Ureter (tissue), 1 donor: ENCODE data around the gene SPTBN5. TPM values are rescaled to one million over a fixed set of nuclear protein-coding genes. Genes with fewer than 3 reads are reported as not detected.

Experiments
- DNase-seq: peaks from one replicate; pipeline ENCODE4 v3.0.0-alpha.2; 2020; ENCODE audit warnings: low spot score
- total RNA-seq: library from RNA; stranded (reverse); gene quantifications from one replicate; pipeline ENCODE4 v1.2.4, GENCODE V29; 2023
- donor health status: DM: yes; HTN: yes; CAD: no.

The SPTBN5 gene
- total RNA-seq, 1 donor from 2014 or later, result 11.9 TPM

GRCh38 chr15:41866872-41867579 lies 26.8 kb downstream of the SPTBN5 start:
- DNase-seq, result no peak

DNA sequence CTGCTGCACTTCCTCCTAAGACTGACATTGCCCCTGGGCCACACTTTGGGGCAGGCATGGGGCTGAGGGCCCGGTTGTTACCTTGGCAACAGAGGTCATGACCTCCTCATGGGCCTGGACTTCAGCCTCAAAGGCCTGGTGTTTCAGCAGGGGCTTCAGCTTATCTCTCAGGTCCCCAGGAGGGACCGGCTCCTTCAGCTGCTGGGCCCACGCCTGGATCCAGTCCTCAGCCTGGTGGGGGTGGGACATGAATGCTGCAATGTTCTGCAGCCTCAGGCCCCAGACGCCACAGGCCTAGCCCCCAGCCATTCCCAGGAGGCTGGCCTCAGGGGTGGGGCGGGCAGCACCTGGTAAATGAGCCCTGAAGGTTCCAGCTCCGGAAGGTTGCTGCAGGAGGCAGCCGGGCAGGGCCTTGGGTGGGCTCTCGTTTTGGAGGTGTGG lies 27.6 kb downstream of the SPTBN5 start:
- no peak for DNase-seq

DNA sequence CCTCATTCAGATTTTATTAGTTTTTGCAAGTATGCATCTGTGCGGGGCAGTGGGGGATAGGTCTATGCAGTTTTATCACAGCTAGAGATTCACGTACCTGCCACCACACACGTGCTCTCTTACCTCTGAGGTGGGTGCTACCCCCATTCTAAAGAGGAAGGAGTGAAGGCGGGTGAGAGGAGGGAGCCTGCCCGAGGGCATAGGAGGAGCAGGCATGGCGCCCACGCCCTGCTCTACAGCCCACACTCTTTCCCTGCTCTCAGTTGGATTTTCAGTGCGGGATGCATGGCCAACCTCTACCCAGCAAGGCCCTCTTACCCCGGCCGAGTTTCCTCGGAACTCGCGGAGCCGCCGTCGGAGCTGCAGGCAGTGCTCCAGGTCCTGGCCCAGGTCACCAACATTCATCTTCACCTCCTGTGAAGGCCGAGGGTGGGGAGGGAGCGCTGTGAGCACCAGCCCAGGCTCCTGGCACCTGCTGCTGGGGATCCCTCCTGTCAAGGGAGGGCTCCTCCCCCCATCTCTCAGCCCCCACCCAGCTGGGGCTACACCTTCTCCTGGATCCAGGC lies 28.3 kb downstream of the SPTBN5 start:
- DNase-seq, result no peak

DNA sequence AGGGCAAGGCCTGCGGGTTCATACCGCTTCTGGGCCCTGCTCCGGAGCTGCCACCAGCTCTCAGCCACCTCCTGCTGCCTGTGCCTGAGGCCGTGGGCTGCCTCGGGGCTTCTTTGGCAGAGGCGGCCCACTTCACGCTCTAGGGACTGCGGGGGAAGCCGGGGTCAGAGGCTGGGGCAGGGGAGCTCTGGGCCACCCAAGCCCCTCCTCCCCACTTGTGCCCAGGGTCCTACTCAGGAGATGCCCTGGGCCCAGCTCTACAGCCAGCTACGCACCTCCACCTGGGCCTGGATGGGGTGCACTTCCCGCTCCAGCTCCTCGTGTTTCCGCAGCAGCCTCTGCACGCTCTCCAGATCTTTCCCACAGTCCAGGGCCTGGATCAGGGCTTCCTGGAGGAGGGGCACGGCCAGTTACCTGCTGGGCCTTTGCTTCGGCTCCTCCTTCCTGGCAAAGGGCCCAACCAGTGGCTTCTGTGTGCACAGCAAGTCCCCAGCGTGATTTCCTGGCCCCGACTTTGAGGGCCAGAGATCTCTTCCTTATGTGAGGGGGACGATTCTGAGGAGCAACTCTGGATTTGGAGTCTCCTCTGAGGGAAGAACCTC lies 31.2 kb downstream of the SPTBN5 start:
- peak; percentile 68 for DNase-seq

DNA sequence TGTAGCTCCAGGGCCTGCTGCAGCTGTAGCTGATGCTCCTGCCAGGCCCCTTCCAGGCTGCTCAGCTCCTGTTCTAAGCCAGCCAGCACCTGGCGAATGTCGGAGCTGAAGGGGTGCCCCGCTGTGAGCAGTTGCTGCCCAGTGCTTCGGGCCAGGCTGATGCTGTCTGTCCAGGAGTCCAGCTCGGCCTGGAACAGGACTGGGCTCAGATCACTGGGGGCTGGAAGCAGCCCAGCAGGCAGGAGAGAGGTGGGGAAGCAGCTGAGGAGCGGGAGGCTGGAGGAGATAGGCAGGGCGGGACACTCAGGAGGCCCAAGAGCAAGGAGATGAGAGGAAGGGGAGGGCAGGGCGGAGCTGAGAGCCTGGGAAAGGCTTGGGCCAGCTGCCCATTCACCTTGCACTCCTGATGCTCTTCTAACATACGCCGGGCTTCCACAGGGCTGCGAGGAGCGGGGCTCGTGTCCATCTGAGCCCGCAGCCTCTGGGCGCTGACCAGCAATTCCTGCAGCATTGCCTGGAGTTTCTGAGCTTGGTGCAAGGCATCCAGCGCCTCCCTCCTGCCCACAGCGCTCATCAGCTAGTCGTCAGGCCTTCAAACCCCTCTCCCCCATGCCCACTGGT lies 32.0 kb downstream of the SPTBN5 start:
- DNase-seq, result no peak

- DNase-seq, result no peak
These were observed 33.6 kb downstream of the SPTBN5 start for GRCh38 chr15:41860049-41860828.

- no peak for DNase-seq
These were observed 35.1 kb downstream of the SPTBN5 start for GRCh38 chr15:41858756-41859155.

DNA sequence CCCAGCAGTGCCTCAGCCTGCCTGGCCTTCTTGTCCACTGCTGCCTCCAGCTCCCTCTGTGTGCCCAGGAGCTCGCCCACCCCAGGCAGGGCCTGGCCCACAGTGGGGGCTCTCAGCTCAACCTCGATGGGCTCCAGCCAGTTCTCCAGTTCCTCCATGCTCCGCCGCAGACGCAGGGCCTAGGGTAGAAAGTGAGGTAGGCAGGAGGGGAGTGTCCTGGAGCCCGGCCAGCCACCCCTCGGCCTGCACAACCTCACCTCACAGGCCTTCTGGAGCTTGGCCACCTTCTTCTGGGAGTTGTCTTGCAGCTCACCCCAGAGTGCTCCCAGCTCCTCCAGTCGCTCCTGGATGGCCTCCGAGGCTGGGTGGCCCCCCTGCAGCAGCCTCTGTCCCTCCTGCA lies 36.5 kb downstream of the SPTBN5 start:
- no peak for DNase-seq

DNA sequence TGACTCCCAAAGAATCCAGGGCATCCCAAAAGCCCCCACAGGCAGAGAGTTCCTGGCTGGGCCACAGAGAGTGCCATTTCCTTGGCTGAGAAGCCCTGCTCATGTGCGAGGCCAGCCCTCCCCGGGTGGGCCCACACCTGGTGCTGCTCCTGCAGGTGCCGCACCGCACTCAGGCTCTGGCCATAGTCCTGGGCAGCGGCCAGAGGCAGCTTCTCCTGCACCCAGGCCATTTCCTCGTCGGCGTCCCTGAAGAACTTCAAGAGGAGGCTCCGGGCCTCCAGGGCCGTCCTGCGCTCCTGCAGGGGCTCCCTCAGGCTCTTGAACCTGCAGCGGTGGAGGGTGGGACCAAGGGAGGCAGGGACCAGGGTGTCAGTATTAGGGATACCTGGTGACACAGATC lies 37.1 kb downstream of the SPTBN5 start:
- DNase-seq, result no peak

DNA sequence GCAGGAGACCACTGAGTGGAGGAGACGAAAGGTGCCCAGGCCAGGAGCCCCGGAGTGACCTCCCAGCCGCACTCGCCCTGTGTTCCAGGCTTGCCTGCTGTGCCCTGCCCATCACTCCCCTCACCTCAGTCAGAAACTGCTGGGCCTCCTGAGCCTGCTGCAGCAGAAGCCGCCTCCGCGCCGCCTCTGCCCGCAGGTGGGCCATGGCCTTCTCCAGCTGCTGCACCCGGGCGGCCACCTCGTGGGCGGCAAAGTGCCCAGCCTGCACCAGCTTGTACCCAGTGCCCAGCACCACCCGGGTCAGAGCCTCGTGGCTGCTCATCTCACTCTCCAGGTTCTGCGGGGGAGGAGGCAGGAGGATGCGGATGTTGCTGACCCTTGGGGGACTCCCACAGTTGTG lies 37.6 kb downstream of the SPTBN5 start:
- no peak for DNase-seq

DNA sequence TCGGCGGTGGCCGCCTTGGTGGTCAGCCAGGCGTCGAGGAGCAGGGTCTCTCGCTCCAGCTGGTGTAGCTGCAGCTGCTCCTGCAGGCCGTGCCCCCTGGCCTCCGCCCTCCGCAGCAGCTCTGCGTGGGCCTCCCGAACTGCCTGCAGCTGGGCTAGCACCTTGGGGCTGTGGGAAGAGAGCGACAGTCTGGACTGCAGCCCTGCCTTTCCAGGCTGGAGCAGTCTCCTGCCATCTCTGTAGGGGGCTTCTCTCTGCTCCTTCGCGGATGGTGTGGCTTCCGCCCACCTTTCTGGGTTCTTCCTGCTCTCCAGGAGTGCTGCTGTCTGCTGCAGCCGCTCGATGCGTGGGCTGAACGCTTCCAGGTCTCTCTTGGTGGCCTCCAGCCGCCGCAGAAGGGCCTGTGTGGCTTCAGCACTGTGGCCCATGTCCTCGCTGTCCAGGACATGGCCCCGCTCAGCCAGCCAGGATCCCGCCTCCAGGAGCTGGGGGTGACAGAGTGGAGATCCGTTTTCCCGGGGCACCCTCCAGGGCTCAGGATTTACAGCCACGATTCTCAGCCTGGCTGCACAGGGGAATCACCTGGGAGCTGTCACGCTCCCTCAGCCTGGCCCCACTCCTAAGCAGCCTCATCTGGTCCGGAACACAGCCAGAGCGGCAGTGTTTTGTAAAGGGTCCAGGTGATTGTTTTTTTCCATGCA lies 38.4 kb downstream of the SPTBN5 start:
- DNase-seq, result no peak

DNA sequence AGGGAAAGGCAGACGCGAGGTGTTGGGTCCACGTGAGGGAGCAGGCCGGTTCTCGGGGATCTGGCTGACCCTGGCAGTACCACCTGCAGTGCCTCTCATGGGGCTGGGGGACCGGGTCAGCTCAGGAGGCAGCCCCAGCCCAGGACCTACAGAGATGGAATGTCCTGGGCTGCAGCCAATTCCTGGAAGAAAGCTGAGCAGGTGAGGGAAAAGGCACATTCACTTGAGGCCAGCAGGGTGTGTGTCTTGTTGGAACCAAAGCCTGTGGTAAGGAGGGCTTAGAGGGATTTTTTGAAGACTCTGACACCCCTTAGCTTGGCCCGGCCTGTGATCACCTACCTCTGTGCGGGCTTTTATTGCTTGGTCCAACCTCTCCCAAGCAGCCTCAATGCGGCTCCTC lies 39.4 kb downstream of the SPTBN5 start:
- no peak for DNase-seq

- no peak for DNase-seq
These were observed 40.0 kb downstream of the SPTBN5 start for GRCh38 chr15:41853831-41854230.

GRCh38 chr15:41852736-41853590 lies 40.9 kb downstream of the SPTBN5 start:
- no peak for DNase-seq

- no peak for DNase-seq
These were observed 42.0 kb downstream of the SPTBN5 start for GRCh38 chr15:41851755-41852370.

- DNase-seq, result no peak
These were observed 42.7 kb downstream of the SPTBN5 start for GRCh38 chr15:41851167-41851523.

- no peak for DNase-seq
These were observed 43.2 kb downstream of the SPTBN5 start for GRCh38 chr15:41850482-41851166.

DNA sequence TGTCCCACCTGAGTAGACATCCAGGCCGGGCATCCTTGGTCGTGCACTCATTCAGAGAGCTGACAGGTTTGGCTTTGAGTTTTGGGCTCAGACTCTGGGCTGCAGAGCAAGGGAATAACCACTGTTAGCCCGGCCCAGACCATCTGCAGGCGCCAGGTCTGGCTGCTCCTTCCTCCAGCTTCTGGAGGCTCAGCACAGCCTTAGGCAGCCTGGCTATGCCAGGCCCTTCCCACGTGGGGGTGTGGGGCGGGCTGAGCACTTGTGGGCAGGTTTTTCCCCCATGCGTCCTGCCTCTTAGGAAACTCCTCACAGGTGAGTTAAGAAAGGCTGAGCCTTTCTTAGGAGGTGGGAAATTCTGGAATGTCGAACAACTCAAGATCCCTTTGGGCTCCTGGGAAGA lies 44.0 kb downstream of the SPTBN5 start:
- no peak for DNase-seq

GRCh38 chr15:41849204-41849603 lies 44.6 kb downstream of the SPTBN5 start:
- no peak for DNase-seq

DNA sequence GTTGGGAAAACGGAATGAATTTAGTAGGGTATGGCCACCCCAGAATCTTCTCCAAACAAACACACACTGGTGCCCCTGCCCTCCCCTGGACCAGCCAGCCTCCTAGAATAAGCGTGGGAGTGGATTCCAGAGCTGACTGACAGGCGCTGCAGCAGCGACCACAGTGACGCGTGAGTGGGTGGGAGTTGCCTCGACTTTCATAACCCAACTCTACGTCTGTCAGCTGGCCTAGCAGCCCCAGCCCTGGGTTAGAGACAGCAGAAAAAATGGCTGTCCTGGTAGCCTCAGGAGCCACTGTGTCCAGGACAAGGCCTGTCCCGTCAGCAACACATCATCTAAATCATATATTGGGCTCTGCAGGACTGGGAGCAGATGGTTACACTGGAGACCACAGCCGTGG lies 45.2 kb downstream of the SPTBN5 start:
- DNase-seq, result no peak
